Erythroblast (primary cell): ENCODE data around the gene AMFR.

Source experiments
- GATA1 ChIP-seq: IDR thresholded peaks from 2 replicates; pipeline ENCODE4 v1.6.1; 2011; ENCODE audit warnings: low read depth, mild to moderate bottlenecking, control low read depth, low read length, moderate library complexity
- POLR2A ChIP-seq: IDR thresholded peaks from 2 replicates; pipeline ENCODE4 v1.6.1; 2011; ENCODE audit warnings: mild to moderate bottlenecking, low read length

- TF ChIP-seq POLR2A = no peak
- no peak for TF ChIP-seq GATA1
Measured at GRCh38 chr16:56318827-56319140, 106.6 kb downstream of the AMFR start.
